Neural cell (in vitro differentiated cells): ENCODE measurements around the gene GOLGA8G. TPM values are rescaled to one million over a fixed set of nuclear protein-coding genes. Genes with fewer than 3 reads are reported as not detected.

ENCODE experiments used
- polyA plus RNA-seq: library from polyadenylated mRNA; depleted of rRNA; stranded (reverse); fragments of >200 nt; gene quantifications from 2 replicates; pipeline ENCODE4 v1.2.3, GENCODE V29; 2014
- small RNA-seq, 3 experiments: library from RNA; depleted of rRNA; stranded (forward); fragments of <200 nt; gene quantifications; one replicate each; pipeline ENCODE3, GENCODE V24; 2012

Gene GOLGA8G
- polyA plus RNA-seq, 1 donor from 2014 or later = not detected

Small RNA genes lying within 50 kb of the gene (small RNA-seq; reads per million reads assigned to genes)
- gene AC138749.2 = 0 reads per million in 3 experiments
- 0 reads per million in 3 experiments for gene AC138749.4
- 0 reads per million in 3 experiments for gene AC138749.5
- gene MIR4509-3 = 0 reads per million in 3 experiments
- gene RF00017 = 0 reads per million in 3 experiments

Other genes starting within 250 kb of the GOLGA8G start
- gene HERC2, start 210.8 kb downstream of the GOLGA8G start, polyA plus RNA-seq = 47.3 and 70.2 TPM in 2 replicates
- gene GOLGA6L24, start 174.9 kb downstream of the GOLGA8G start, polyA plus RNA-seq = not detected in 2 replicates
- gene GOLGA8F, start 154.3 kb downstream of the GOLGA8G start, polyA plus RNA-seq = not detected in 2 replicates
- gene GOLGA6L25, start 20.6 kb upstream of the GOLGA8G start, polyA plus RNA-seq = not detected in 2 replicates
- not detected in 2 replicates for gene GOLGA8M, start 179.4 kb upstream of the GOLGA8G start, polyA plus RNA-seq